ENCODE measurements around the gene LTB.

Gene LTB, protein sequence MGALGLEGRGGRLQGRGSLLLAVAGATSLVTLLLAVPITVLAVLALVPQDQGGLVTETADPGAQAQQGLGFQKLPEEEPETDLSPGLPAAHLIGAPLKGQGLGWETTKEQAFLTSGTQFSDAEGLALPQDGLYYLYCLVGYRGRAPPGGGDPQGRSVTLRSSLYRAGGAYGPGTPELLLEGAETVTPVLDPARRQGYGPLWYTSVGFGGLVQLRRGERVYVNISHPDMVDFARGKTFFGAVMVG

DNA sequence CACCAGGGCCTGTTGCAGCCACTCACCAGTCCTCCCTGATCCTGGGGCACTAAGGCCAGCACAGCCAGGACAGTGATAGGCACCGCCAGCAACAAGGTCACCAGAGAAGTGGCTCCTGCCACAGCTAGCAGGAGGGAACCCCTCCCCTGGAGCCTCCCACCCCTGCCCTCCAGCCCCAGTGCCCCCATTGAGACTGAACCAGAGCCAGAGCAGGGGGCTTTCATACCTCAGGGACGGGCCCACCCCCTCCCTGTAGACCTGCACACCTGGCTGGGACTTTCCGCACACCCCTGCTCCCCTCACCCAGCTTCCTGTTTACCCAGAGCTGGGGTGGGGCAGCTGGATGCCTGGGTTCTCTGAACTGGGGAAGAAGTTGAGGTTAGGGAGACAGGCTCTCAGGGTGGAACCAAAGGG, at the start of gene LTB:
TSS of gene LTB (minus strand) at position 195 of the 414 bp plus-strand sequence. CDS start at position 188, 7 bp downstream.
- DNase-seq, result peak in 1 of 56 donors; percentile 4

DNA sequence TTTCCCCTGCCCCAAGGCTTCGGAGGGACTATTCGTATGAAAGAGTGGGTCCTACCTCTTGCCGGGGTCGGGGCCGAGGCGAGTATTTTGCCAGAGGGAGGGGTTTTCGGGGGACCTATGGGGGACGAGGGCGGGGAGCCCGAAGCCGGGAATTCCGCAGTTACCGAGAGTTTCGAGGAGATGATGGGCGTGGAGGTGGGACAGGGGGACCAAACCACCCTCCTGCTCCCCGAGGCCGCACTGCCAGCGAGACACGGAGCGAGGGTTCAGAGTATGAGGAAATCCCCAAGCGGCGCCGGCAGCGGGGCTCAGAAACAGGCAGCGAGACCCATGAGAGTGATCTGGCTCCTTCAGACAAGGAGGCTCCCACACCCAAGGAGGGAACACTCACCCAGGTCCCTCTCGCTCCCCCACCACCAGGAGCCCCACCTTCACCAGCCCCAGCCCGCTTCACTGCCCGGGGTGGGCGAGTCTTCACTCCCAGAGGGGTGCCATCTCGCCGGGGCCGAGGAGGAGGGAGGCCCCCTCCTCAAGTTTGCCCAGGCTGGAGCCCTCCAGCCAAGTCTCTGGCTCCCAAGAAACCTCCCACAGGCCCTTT, 49.6 kb upstream of the LTB start:
- DNase-seq, result no peak

DNA sequence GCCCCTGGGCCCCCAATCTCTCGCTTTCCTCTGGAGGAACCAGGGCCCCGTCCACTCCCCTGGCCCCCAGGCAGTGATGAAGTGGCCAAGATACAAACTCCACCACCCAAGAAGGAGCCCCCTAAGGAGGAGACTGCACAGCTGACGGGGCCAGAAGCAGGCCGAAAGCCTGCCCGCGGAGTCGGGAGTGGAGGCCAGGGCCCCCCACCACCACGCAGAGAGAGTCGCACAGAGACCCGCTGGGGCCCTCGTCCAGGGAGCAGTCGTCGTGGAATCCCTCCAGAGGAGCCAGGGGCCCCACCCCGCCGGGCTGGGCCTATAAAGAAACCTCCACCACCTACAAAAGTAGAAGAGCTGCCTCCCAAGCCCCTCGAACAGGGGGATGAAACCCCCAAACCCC, 49.0 kb upstream of the LTB start:
- no peak for DNase-seq

DNA sequence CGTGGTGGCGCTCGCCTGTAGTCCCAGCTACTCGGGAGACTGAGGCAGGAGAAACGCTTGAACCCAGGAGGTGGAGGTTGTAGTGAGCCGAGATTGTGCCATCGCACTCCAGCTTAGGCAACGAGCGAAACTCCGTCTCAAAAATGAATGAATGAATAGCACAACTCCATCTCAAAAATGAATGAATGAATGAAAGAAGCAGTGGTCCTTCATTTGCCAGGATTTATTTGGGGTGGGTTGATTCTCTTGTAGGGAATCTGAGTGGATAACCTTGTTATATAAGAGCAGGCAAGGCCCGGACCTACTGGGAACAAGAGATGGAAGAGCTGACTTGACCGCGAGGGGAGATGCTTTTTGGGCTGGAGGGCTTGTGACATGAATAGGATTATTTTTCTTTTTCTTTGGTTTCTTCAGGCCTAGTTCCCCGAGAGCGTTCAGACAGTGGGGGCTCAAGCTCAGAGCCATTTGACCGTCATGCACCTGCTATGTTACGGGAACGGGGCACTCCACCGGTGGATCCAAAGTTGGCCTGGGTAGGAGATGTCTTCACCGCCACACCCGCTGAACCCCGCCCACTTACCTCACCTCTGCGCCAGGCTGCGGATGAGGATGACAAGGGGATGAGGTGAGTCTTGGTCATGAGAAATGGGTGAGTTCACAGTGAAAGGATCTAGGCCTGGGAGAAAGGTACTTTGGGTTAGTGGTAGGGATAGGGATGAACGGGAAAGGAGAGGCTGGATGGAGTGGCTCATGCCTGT, 48.1 kb upstream of the LTB start:
- DNase-seq, result no peak

DNA sequence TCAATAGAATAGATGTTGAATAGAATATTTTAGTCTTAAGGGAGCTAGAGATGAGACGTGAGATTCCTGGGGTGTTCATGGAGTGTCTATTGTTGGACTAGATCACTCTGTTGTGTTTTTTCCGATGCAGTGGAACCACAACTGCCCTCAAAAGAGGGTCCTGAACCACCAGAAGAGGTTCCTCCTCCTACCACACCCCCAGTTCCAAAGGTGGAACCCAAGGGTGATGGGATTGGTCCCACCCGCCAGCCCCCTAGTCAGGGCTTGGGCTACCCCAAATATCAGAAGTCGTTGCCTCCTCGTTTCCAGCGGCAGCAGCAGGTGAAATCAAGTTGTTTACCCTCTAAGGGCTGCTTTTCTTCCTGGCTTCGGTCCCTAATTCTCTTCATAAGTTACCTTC, 46.8 kb upstream of the LTB start:
- DNase-seq, result no peak

DNA sequence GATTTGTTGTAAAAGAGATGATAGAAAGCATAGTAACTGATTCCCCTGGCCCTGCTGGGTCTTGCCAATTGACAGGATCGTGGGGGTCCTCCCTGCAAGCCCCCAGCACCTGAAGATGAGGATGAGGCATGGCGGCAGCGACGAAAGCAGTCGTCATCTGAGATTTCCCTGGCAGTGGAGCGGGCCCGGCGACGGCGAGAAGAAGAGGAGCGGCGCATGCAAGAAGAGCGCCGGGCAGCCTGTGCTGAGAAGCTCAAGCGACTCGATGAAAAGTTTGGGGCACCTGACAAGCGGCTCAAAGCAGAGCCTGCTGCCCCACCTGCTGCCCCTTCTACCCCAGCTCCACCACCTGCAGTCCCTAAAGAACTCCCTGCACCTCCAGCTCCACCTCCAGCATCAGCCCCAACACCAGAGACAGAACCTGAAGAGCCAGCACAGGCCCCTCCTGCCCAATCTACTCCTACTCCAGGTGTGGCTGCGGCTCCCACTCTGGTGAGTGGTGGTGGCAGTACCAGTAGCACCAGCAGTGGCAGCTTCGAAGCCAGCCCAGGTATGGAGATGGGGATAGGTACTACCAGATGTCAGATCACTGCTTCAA, 45.6 kb upstream of the LTB start:
- DNase-seq, result no peak

DNA sequence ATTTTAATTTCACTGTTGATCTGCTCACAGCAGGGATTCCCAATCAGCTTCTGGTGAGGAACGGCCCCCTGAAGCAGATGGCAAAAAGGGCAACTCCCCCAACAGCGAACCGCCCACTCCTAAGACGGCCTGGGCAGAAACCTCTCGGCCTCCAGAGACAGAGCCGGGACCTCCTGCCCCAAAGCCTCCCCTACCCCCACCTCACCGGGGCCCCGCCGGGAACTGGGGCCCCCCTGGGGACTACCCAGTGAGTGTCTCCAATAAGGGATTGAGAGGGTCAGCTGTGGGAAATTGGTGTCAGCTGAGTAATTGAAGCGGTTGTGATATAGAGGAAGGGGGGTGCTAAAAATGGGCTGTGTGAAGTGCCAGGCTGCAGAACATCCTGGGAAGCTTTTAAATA, 44.7 kb upstream of the LTB start:
- no peak for DNase-seq

DNA sequence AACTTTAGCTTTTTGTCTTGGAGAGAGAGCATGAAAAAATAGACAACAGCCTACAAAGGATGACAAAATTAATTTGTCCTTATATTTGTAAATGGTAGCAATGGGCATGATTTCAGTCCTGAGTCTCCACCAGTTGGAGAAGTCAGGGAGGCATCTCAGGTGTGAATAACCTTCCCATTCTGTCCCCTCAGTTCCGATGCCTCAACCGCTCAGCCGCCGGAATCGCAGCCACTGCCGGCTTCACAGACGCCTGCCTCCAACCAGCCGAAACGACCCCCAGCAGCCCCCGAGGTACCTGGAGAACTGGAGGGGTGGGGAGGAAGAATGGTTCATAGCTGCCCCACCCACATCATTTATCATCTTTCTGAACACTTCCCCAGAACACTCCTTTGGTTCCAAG, 41.8 kb upstream of the LTB start:
- no peak for DNase-seq

DNA sequence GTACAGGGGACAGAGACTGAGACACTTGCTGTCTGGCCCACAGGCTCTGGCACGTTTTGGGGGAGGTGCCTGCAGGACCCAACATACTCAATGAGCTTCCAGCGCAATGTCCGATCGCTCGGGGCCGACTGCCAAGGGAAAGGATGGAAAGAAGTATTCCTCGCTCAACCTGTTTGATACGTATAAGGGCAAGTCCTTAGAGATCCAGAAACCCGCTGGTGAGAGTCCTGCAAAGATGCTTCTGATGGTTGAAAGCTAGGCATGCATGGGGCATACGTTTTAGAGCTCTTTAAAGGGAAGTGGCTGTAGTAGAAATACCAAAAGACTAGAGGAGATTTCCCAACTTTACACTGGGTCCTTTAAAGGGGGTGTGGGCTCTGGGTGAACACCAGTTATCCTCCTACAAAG, 40.5 kb upstream of the LTB start:
- no peak for DNase-seq

DNA sequence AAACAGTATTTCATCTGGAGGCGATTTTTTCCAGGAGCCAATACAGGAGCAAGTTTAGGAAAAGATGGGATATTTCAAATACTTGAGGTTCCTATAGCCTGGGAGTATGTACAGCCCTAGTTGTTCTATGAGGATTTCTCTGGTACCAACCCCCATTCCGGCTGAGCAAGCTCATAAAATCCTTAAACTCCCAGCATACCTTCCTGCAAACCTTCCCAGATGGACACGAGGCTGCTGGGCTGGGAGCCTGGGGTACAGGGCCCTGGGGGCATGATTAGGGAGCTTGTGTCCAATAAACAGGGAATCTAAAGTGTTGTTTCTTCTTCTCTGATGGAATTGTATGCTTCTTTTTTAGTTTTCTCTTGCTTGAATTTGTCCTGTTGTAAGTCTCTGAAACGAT, 39.8 kb upstream of the LTB start:
- no peak for DNase-seq

DNA sequence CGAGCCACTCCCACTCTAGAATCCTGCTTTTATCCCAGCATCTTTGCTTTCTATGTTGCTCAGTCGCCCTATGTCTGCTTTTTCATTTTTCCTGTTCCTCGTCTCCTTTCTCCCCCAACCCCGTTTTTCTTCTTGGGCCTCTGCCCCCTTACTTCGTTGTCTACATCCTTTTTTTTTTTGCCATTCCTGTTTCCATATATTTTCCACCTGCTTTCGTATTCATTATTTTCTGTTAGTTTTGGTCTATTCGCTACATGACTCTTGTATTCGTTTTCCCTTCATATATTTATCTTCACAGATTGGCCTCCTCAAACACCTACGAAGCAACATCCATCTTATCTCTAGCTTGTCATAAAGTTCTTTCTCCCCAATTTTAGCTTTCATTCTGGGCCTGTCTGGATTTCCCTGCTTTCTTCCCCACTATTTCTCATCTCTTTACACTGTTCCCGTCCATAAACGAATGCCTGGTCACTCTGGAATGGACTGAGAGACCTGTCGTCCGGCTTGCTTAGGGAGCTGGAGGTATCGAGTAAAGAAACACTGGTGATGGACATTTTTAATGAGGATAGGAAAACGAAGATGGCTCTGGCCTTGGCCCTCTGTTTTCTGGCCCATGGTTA, 39.2 kb upstream of the LTB start:
- no peak for DNase-seq

DNA sequence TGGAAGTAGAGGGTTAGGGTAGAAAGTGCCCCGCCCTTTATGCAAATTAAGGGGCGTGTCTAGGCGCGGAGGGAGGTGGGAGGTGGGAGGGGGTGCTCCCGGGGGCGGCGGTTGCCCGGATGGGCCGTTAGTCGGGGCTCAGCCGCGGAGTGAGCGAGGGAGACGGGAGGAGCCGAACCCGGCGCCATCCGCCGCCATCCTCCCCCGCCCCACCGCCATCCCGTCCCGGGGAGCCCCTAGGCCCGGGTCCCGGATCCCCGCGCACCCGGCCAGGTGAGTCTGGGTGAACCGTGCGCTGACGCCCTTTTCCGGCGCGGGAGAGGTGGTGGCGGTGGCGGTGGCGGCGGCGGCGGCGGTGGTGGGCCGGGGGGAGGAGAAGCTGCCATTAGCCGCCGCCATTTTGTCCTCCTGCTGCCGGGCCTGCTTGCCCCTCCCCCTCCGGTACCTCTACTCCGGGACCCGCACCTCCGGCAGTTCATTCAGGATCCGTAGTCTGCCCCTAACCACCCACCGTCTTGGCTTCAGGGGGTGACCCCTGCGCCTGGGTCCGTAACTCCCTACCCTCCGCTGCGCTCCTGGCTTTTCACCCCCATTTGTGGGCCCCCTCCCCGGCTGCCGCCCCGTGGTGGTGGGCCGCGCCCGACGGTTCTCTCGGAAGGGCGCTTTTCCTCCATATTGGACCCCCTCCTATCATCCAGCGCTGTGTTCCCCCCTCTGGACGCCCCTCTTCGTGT, 38.5 kb upstream of the LTB start, which contains the start of gene PRRC2A:
TSS of gene PRRC2A (plus strand) at position 130 of the 734 bp plus-strand sequence. CDS start 2,075 bp downstream, outside the sequence.
- peak in 44 of 56 donors; percentile 31 to 100 (median 78) for DNase-seq

DNA sequence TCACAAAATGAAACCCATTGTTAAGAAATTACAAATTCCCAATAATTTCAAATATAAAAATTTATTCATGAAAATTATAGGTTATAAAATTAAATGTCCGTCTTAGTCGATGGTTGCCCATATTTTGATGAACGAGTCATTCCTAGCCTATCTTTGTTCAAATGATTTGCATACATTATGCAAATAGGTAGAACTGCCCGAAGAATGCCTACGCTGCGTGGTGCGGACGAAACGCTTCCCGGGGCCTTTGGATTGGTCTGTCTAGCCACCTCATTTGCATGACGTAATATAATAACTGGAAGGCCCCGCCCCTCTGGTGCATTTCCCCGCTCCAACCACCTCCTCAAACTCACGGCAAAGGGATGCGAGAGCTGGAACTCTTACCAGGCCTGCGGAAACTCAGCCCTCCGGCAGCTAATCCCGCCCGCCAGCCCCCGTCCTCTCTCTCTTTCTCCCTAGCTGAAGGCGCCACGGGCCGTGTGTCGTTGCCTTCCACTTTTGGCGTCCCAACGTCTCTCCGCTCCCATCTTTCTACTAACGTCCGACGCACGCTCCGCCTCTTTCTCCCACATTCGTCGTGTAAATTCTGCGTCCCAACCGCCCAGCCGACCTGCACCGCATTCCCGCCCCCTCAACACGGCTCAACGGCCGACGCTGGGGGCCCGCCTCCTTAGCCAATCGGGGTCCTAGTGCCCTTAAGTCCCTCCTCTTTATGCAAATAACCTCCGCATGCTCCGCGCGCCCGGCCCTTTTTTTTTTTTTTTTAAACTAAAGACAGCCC, 37.8 kb upstream of the LTB start:
- peak; percentile 79 to 100 (median 97) for DNase-seq

DNA sequence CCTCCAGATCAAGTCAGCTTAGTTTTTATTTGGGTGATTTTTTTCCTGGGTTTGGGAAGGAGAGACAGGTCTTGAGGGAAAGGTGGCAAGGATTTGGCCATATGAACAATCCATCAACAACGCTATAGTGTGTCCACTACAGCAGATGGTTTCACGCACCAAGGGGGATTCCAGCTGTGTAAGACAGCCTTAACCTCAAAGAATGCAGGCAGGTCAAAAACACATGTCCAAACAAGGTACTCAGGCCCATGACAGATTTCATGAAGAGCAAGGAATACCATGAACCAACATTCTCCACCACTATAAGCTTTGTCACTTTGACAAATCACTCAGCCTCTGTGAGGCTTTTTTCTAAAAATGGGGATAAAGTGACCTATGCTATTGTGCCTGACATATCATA, 34.8 kb upstream of the LTB start:
- DNase-seq, result no peak

DNA sequence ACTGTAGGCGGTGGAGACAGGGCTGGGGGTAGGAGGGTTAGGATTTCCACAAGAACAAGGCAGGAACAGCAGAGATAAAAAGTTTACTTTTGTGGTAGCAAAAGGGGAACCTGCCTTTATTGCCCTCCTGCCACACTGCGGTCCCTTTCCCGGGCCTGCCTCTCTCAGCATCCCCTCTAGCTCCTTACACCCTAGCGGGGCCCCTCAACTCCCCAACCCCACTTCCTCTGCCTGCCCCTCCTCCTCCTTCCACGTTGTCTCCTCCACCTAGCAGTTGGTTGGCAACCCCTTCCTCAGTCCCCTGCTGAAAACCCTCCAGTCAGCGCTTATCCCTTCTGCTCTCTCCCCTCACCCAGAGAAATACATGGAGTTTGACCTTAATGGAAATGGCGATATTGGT, 33.5 kb upstream of the LTB start:
- DNase-seq, result peak in 1 of 56 donors; percentile 9

DNA sequence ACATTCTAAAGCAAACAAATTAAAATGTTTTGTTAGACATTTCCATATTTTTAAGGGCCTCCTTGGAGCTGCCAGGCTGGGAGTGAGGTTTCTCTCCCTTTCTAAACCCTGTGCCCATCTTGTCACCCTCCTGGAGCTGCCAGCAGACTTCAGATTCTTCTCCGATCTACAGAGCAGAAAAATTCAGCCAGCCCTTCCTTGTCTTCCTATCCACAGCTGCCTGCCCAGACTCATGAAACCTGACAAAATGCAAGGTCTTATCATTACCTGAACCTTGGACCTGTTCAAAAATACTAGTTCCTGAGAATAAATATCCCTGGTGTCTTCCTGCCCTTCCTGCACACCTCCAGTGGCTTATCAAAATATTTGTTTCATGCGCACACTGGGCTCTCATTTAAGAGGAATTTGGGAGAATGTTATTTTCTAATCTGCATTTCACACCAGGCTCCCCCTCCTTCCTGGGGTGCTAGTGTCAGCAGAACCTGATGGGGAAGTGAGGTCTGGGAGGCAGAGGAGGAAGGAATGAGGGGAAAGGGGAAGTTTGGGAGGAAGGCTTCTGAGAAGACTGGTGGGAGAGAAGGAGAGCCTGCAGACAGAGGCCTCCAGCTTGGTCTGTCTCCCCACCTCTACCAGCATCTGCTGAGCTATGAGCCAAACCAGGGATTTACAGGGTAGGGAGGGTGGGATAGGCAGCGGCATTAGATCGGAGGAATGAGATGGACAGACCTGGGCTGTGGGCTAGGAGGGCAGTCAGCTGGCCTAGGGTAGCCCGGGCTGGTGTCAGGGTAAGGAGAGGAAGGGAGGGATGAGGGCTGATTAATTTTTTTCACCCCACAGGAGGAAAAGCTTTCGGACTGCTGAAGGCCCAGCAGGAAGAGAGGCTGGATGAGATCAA, 32.7 kb upstream of the LTB start, which contains the start of gene AIF1:
TSS of gene AIF1 (plus strand) at position 551 of the 895 bp plus-strand sequence. CDS start at position 647, 96 bp downstream.
- peak in 3 of 56 donors; percentile 9 to 19 (median 19) for DNase-seq

DNA sequence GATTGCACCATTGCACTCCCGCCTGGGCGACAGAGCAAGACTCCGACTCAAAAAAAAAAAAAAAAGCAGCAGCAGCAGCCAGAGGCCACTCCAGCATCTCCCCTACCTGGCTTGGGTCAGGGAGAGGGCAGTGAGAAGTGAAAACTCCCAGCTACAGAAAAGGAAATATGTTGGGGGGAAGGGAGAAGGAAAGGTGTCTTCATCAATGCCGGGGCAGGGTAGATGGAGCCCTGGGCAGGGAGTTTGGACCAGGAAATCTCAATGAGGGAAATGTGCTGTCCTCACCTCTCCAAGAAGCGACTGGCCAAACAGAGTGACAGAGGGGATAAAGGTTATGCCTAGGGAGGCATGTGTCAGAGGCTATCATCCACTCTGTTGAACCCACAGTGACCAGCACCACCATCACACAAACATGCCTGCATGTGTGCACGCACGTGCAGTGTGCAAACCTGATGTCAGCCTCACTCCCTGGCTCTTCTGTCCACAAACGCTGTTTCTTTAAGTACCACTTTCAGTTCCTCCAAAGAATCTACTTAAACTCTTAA, 31.9 kb upstream of the LTB start:
- DNase-seq, result peak in 2 of 56 donors; percentile 7 to 17

DNA sequence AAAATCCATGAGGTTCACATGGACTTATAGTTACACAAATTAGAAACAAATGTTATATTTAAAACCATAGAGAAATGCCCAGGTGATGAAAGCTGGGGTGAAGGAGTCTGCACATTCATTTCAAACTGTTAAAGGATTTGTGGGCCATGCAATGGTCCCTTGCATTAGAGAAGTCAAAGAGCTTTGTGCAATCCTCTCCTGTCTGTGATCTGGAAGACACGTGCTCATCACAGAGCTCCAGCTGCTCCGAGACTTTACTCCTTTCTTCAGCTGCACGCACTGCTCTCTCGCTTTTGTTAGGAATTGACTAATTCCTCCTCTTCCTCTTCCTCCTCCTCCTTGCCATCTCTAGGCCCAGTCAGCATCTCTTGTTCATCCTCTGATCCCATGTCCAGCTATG, 28.7 kb upstream of the LTB start:
- no peak for DNase-seq

Measured in amygdala (tissue), 56 donors.